Ascending aorta (tissue), 2 donors: ENCODE results near the gene ASPSCR1. TPM values are rescaled to one million over a fixed set of nuclear protein-coding genes. Genes with fewer than 3 reads are reported as not detected.

ENCODE experiments used
- DNase-seq, 2 donors: peaks; one replicate each; pipeline ENCODE4 v3.0.0-alpha.2; 2019; ENCODE audit warnings: low spot score in 2 of 2
- H3K27ac ChIP-seq, 2 donors: fragments of 200-600 bp; sonication (generic); one replicate each; pipeline ENCODE4 v1.5.1; 2016 to 2017; ENCODE audit warnings: mild to moderate bottlenecking in 1 of 2
- H3K27me3 ChIP-seq: fragments of 200-600 bp; sonication (generic); one replicate; pipeline ENCODE4 v1.5.1; 2017
- H3K36me3 ChIP-seq, 2 donors: fragments of 200-600 bp; sonication (generic); one replicate each; pipeline ENCODE4 v1.5.1; 2016
- H3K4me1 ChIP-seq, 2 donors: fragments of 200-600 bp; sonication (generic); one replicate each; pipeline ENCODE4 v1.5.1; 2016 to 2017; ENCODE audit warnings: mild to moderate bottlenecking in 1 of 2
- H3K4me3 ChIP-seq, 2 donors: fragments of 200-600 bp; sonication (generic); one replicate each; pipeline ENCODE4 v1.5.1; 2016 to 2017; ENCODE audit warnings: mild to moderate bottlenecking in 1 of 2
- H3K9me3 ChIP-seq, 2 donors: fragments of 200-600 bp; sonication (generic); one replicate each; pipeline ENCODE4 v1.5.1; 2016
- intact Hi-C: fragments of 100-400 bp; cut with DNase I; formaldehyde crosslinking; loops from one replicate; pipeline ENCODE4 v1.15.1; 2023
- total RNA-seq: library from RNA; depleted of rRNA; stranded (reverse); fragments of >200 nt; gene quantifications from one replicate; pipeline ENCODE4 v1.1.0, GENCODE V29; 2016
- TF ChIP-seq, protein P1 (sequence below), 3 experiments: fragments of 200-600 bp in 2 of 3; fragments of 450-650 bp in 1 of 3; sonication (generic) in 2 of 3; IDR thresholded peaks; one replicate each; pipeline ENCODE4 v1.5.1; 2016 to 2019; ENCODE audit warnings: antibody characterized with exemption in 3 of 3, mild to moderate bottlenecking in 1 of 3, moderate library complexity in 1 of 3

Gene ASPSCR1
- total RNA-seq, 1 donor from 2014 or later = 45.1 TPM

DNA sequence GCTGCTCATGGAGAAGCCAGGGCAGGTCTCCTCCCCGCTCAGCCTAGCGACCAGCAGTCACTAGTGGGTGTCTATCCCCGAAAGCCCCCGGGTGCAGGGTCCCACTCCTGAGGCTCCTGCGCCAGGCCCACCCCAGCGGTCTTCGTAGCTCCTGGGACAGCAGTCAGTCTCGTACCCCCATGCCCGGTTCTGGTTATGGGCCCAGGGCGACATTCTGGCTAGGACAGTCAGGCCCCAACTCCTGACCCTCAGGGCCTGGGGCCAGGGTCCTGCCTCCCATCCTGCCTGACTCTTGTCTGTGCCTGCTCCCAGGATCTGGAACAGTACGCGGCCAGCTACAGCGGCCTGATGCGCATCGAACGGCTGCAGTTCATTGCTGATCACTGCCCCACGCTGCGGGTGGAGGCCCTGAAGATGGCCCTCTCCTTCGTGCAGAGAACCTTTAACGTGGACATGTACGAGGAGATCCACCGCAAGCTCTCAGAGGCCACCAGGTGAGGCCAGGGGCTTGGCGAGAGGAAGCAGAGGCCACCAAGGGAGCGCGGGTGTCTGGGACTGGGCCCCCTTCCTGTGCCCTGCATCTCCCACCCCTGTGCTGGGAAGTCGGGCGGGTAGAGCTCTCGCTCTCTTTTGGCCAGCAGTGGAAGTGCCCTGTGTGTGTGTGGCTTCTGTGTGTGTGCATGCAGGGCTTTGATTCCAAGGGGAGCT, 76.3 kb downstream of the ASPSCR1 start:
- Histone ChIP-seq H3K9me3 (no peaks in the 10 kb centered on the region), H3K4me1 (peaks cover 18 to 19% of the 10 kb centered on the region in 2 donors), H3K27me3 (no peaks in the 10 kb centered on the region), H3K27ac (no peak overlapping the region), H3K36me3 (peaks cover 52 to 64% of the 10 kb centered on the region in 2 donors), H3K4me3 (no peak overlapping the region)
- TF ChIP-seq, protein P1, sequence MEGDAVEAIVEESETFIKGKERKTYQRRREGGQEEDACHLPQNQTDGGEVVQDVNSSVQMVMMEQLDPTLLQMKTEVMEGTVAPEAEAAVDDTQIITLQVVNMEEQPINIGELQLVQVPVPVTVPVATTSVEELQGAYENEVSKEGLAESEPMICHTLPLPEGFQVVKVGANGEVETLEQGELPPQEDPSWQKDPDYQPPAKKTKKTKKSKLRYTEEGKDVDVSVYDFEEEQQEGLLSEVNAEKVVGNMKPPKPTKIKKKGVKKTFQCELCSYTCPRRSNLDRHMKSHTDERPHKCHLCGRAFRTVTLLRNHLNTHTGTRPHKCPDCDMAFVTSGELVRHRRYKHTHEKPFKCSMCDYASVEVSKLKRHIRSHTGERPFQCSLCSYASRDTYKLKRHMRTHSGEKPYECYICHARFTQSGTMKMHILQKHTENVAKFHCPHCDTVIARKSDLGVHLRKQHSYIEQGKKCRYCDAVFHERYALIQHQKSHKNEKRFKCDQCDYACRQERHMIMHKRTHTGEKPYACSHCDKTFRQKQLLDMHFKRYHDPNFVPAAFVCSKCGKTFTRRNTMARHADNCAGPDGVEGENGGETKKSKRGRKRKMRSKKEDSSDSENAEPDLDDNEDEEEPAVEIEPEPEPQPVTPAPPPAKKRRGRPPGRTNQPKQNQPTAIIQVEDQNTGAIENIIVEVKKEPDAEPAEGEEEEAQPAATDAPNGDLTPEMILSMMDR (IDR thresholded peaks at IDR 0.05) = no peak
- intact Hi-C loops = no loop called here
- no peak for DNase-seq

DNA sequence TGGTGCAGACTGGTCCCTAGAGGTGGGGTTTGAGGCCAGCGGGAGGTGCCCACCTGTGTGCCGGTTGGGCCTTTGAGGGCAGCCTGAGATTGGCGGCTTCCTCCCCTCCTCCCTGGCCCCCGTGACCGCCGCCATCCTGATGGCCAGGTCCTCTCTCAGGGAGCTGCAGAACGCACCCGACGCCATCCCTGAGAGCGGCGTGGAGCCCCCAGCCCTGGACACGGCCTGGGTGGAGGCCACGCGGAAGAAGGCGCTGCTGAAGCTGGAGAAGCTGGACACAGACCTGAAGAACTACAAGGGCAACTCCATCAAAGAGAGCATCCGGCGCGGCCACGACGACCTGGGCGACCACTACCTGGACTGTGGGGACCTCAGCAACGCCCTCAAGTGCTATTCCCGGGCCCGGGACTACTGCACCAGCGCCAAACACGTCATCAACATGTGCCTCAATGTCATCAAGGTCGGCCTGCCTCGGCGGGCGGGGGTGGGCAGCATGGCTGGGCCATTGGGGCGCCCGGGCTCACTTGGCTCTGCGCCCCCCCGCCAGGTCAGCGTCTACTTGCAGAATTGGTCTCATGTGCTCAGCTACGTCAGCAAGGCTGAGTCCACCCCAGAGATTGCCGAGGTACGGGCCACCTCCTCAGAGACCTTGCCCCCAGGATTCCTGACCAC, 77.1 kb downstream of the ASPSCR1 start:
- Histone ChIP-seq H3K9me3 (no peaks in the 10 kb centered on the region), H3K4me1 (peaks cover 18 to 19% of the 10 kb centered on the region in 2 donors), H3K36me3 (peaks cover 50 to 64% of the 10 kb centered on the region in 2 donors), H3K27ac (no peak overlapping the region), H3K4me3 (no peak overlapping the region), H3K27me3 (no peaks in the 10 kb centered on the region)
- no peak for DNase-seq
- intact Hi-C loops = no loop called here
- TF ChIP-seq, protein P1 (IDR thresholded peaks at IDR 0.05) = no peak

DNA sequence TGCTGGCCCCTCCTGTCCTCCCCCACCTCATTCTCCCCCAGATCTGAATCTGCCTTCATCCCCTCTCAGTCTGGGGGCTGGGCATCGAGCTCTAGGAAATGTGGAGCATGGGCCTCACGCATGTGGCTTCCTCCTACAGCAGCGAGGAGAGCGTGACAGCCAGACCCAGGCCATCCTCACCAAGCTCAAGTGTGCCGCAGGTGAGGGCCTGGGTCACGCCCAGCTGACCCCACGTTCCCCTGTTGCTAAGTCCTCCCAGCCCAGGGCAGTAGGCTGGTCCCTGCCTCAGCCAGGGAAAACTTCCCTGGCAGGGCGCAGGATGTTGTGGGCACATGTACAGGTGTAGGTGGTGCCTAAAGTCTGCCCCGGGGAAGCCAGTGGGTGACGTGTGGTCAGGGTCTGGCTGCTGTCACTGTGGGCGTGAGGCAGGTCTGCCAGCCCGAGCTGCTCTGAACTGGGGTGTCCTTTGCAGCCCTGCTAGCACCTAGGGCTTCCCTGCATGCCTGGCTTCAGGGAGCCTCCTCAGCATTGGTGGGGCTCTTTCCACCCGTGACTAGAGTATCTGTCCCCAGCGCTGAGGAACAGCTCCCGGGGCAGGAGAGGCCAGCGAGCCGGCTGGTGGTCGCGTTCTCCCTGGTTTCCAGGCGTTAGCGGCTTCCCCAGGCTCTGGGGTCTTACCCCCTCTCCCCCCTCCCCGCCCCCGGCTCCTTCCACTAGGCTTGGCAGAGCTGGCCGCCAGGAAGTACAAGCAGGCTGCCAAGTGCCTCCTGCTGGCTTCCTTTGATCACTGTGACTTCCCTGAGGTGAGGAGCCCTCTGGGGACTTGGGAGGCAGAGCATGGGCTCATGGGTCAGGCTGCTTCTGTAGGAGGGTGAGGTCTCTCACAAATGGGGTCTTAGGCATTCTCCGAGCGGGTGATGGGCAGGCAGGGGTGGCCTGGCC, 77.9 kb downstream of the ASPSCR1 start:
- intact Hi-C loops = no loop called here
- H3K36me3 ChIP-seq = peaks cover 53 to 65% of the 10 kb centered on the region in 2 donors
- no peaks in the 10 kb centered on the region for H3K27me3 ChIP-seq
- H3K9me3 ChIP-seq = no peaks in the 10 kb centered on the region
- TF ChIP-seq, protein P1 (IDR thresholded peaks at IDR 0.05) = no peak
- no peak overlapping the region for H3K27ac ChIP-seq
- H3K4me1 ChIP-seq = peaks cover 16 to 17% of the 10 kb centered on the region in 2 donors
- no peak for DNase-seq
- no peak overlapping the region for H3K4me3 ChIP-seq

DNA sequence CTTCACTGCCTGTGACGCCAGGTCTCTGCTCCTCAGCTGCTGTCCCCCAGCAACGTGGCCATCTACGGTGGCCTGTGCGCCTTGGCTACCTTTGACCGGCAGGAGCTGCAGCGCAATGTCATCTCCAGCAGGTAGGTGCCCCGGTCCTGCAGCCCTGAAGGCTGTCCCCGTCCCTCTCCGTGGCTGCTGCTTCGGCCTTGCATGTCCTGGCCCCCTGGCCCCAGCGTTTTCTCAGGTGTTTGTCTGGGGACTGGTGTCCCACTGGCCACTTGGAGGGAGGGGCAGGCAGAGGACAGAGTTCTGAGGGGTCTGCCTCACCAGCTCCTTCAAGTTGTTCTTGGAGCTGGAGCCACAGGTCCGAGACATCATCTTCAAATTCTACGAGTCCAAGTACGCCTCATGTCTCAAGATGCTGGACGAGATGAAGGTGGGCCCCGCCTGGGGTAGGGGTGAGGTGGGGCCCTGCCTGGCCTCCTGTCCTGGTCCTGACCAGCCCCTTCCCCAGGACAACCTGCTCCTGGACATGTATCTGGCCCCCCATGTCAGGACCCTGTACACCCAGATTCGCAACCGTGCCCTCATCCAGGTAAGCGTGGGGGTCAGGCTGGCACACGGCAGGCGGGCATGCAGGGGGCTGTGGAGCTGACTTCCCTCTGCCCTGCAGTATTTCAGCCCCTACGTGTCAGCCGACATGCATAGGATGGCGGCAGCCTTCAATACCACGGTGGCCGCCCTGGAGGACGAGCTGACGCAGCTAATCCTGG, 78.7 kb downstream of the ASPSCR1 start:
- intact Hi-C loops = no loop called here
- Histone ChIP-seq H3K4me1 (peaks cover 8 to 10% of the 10 kb centered on the region in 2 donors), H3K36me3 (peaks cover 62 to 73% of the 10 kb centered on the region in 2 donors), H3K9me3 (no peaks in the 10 kb centered on the region), H3K27me3 (no peaks in the 10 kb centered on the region), H3K27ac (no peak overlapping the region), H3K4me3 (no peak overlapping the region)
- TF ChIP-seq, protein P1 (IDR thresholded peaks at IDR 0.05) = no peak
- DNase-seq = no peak
